K562 (cell line): ENCODE results near the gene EVC. TPM values are rescaled to one million over a fixed set of nuclear protein-coding genes. Genes with fewer than 3 reads are reported as not detected.

Source experiments
- ATAC-seq: fragments of 200-7000 bp; cut with Tn5 transposase; 3 replicates; pipeline ENCODE4 v1.9.1; 2020; ENCODE audit warnings: moderate library complexity
- BruUV-seq: library from RNA; stranded (reverse); fragments of 400-500 nt; replicated peaks from 2 replicates; lab custom pipeline; 2021; lab: Mats Ljungman, UMichigan
- CTCF ChIA-PET: fragments of 300-600 bp; formaldehyde crosslinking; extraction: SDS; loops from one replicate; lab custom pipeline; 2021; ENCODE audit warnings: low intra/inter-chr PET ratio; lab: Yijun Ruan, JAX
- POLR2A ChIA-PET: fragments of 300-600, 350-650 bp; sonication (Branson Sonifier 250); formaldehyde crosslinking; extraction: SDS; loops from one replicate; lab custom pipeline; 2021; ENCODE audit warnings: antibody characterized with exemption, inconsistent platforms; lab: Yijun Ruan, JAX
- DNase-seq, 4 experiments: peaks; one replicate each; pipeline versions ENCODE4 v3.0.0 to v3.0.0-alpha.2; 2011 to 2018; ENCODE audit warnings: low spot score in 3 of 4, mixed read lengths in 3 of 4; ENCODE audit errors: extremely low read depth in 1 of 4
- FAIRE-seq: peaks from 2 replicates; lab custom pipeline; 2011; peaks lifted over from hg19 to GRCh38; lab: Jason Lieb, UNC
- H2AFZ ChIP-seq: 2 replicates; pipeline ENCODE4 v1.6.0; 2011; ENCODE audit warnings: low read depth, low read length, control low read depth, inconsistent platforms
- H3K27ac ChIP-seq: fragments of 200-600 bp; 3 replicates; pipeline ENCODE4 v1.8.0; 2011; ENCODE audit warnings: low read depth, mild to moderate bottlenecking, control low read depth, inconsistent platforms, low read length, moderate library complexity, mixed read lengths; ENCODE audit errors: extremely low read depth
- H3K27me3 ChIP-seq, 2 experiments: fragments of 300-600 bp in 1 of 2; 2 replicates in 1 of 2; 3 replicates in 1 of 2; pipeline versions ENCODE4 v1.6.0 to v1.8.0; 2011; ENCODE audit warnings: inconsistent platforms in 2 of 2, low read length in 2 of 2, mild to moderate bottlenecking in 1 of 2, mixed read lengths in 1 of 2, moderate library complexity in 1 of 2; ENCODE audit not compliant: control insufficient read depth in 2 of 2, insufficient read depth in 2 of 2
- H3K36me3 ChIP-seq: fragments of 300-600 bp; 3 replicates; pipeline ENCODE4 v1.8.0; 2011; ENCODE audit warnings: mild to moderate bottlenecking, low read length, inconsistent platforms; ENCODE audit not compliant: control insufficient read depth, insufficient read depth
- H3K4me1 ChIP-seq, 2 experiments: fragments of 200-600 bp in 1 of 2; replicated peaks in 1 of 2; 2 replicates in 1 of 2; 3 replicates in 1 of 2; pipeline versions ENCODE4 v1.5.1 to v1.8.0; 2011; ENCODE audit warnings: inconsistent platforms in 2 of 2, low read length in 2 of 2, mild to moderate bottlenecking in 1 of 2, mixed read lengths in 1 of 2, moderate library complexity in 1 of 2; ENCODE audit not compliant: control insufficient read depth in 2 of 2, insufficient read depth in 2 of 2
- H3K4me2 ChIP-seq: 2 replicates; pipeline ENCODE4 v1.6.1; 2011; ENCODE audit warnings: low read length, control low read depth, inconsistent platforms, mixed read lengths; ENCODE audit not compliant: insufficient read depth
- H3K4me3 ChIP-seq: fragments of 200-600 bp; sonication (generic), shearing (Covaris generic); 2 replicates; pipeline ENCODE4 v1.5.1; 2016; ENCODE audit warnings: control low read depth, inconsistent platforms
- H3K79me2 ChIP-seq: fragments of 200-600 bp; 3 replicates; pipeline ENCODE4 v1.8.0; 2011; ENCODE audit warnings: low read length, inconsistent platforms; ENCODE audit not compliant: control insufficient read depth, insufficient read depth
- H3K9ac ChIP-seq, 2 experiments: 2 replicates each; pipeline versions ENCODE4 v1.6.0 to v1.6.1; 2011; ENCODE audit warnings: low read depth in 2 of 2, low read length in 2 of 2, control low read depth in 1 of 2, inconsistent platforms in 1 of 2, mild to moderate bottlenecking in 1 of 2, mixed read lengths in 1 of 2; ENCODE audit not compliant: insufficient read depth in 1 of 2
- H3K9me1 ChIP-seq: one replicate; pipeline ENCODE4 v1.6.0; 2011; ENCODE audit warnings: inconsistent platforms, mild to moderate bottlenecking, low read length, moderate library complexity; ENCODE audit not compliant: control insufficient read depth, insufficient read depth
- H3K9me3 ChIP-seq: replicated peaks from 2 replicates; pipeline ENCODE4 v1.5.1; 2011; ENCODE audit warnings: low read depth, low read length, inconsistent platforms; ENCODE audit not compliant: control insufficient read depth, insufficient read depth
- H4K20me1 ChIP-seq: replicated peaks from 2 replicates; pipeline ENCODE4 v1.6.1; 2011; ENCODE audit warnings: low read length, inconsistent platforms, mixed read lengths; ENCODE audit not compliant: control insufficient read depth, insufficient read depth
- CSDE1 ChIP-seq, 2 experiments: fragments of 450-650 bp; IDR thresholded peaks; 2 replicates each; pipeline ENCODE4 v1.6.1; 2016; ENCODE audit warnings: mild to moderate bottlenecking in 1 of 2
- NR2F6 ChIP-seq: fragments of 450-650 bp; formaldehyde crosslinking; IDR thresholded peaks from 2 replicates; pipeline ENCODE4 v1.4.0; 2020; ENCODE audit warnings: mild to moderate bottlenecking
- POLR2A ChIP-seq: fragments of 450-650 bp; conservative IDR thresholded peaks from 2 replicates; pipeline ENCODE4 v1.6.1; 2016
- SIRT6 ChIP-seq: IDR thresholded peaks from one replicate; pipeline ENCODE4 v1.6.1; 2012; ENCODE audit warnings: low read depth, mild to moderate bottlenecking, control low read depth, inconsistent platforms, low read length, moderate library complexity
- SPI1 ChIP-seq: IDR thresholded peaks from 2 replicates; pipeline ENCODE4 v1.6.1; 2011; ENCODE audit warnings: low read depth, low read length, control low read depth, borderline replicate concordance
- XRCC4 ChIP-seq: IDR thresholded peaks from one replicate; pipeline ENCODE4 v1.6.1; 2011; ENCODE audit not compliant: insufficient read depth, insufficient read length; ENCODE audit errors: extremely low read depth
- ZBTB17 ChIP-seq: fragments of 450-650 bp; formaldehyde crosslinking; IDR thresholded peaks from 2 replicates; pipeline ENCODE4 v1.4.0; 2020; ENCODE audit warnings: mild to moderate bottlenecking
- ZFP36 ChIP-seq: fragments of 150-350 bp; IDR thresholded peaks from 2 replicates; pipeline ENCODE4 v1.6.1; 2018; ENCODE audit warnings: low read length, low read depth; ENCODE audit not compliant: partially characterized antibody
- ZNF133 ChIP-seq: fragments of 250-450 bp; sonication (Bioruptor Pico); IDR thresholded peaks from 2 replicates; pipeline ENCODE4 v1.4.0; 2020; ENCODE audit warnings: mild to moderate bottlenecking
- ZNF174 ChIP-seq: fragments of 250-450 bp; sonication (Bioruptor Pico); IDR thresholded peaks from 2 replicates; pipeline ENCODE4 v1.4.0; 2020; ENCODE audit warnings: mild to moderate bottlenecking
- ZNF24 ChIP-seq: fragments of 450-650 bp; IDR thresholded peaks from 2 replicates; pipeline ENCODE4 v1.6.1; 2016
- ZNF699 ChIP-seq: fragments of 250-450 bp; sonication (Bioruptor Pico); IDR thresholded peaks from 2 replicates; pipeline ENCODE4 v1.8.0; 2021; ENCODE audit warnings: mild to moderate bottlenecking, moderate library complexity; ENCODE audit not compliant: insufficient replicate concordance
- WGBS: fragments of 100-300 bp; shearing (Covaris generic); methylation state at CpG from one replicate; pipeline ENCODE4 v1.1.6; 2016; ENCODE audit warnings: low coverage, mixed read lengths; ENCODE audit not compliant: insufficient coverage; ENCODE audit errors: missing lambda C conversion rate; 5-methylcytosine and 5-hydroxymethylcytosine counted together
- in situ Hi-C: fragments of 300-500 bp; cut with MboI; formaldehyde crosslinking; loops from 4 replicates; pipeline ENCODE4 v1.15.0; 2018; ENCODE audit warnings: inconsistent platforms, mixed read lengths
- intact Hi-C: fragments of 100-400 bp; cut with micrococcal nuclease; formaldehyde crosslinking; loops from 2 replicates; pipeline ENCODE4 v1.14.2; 2022
- polyA plus RNA-seq, 8 experiments: library from polyadenylated mRNA; depleted of rRNA in 4 of 8; stranded (reverse) in 5 of 8; unstranded in 3 of 8; fragments of >200 nt; fragmentation: Nextera tagmentation in 2 of 8; fragmentation: Illumina TruSeq in 1 of 8; extraction: Ambion mirVana in 2 of 8; extraction: Trizol in 1 of 8; gene quantifications; 2 replicates each; pipeline versions ENCODE4 v1.2.1 to v1.2.3, GENCODE V29; 2011 to 2014; ENCODE audit warnings: inconsistent platforms in 1 of 8, missing spikeins in 1 of 8
- total RNA-seq, 7 experiments: library from RNA; depleted of rRNA in 6 of 7; stranded (reverse); fragments of >200 nt in 6 of 7; fragmentation: Illumina TruSeq in 2 of 7; extraction: Trizol in 2 of 7; gene quantifications; 2 replicates each; pipeline versions ENCODE4 v1.2.1 to v1.2.3, GENCODE V29; 2011 to 2021; ENCODE audit warnings: low replicate concordance in 1 of 7
- TF ChIP-seq, protein P1 (sequence below): sonication (generic); formaldehyde crosslinking; IDR thresholded peaks from 2 replicates; pipeline ENCODE4 v1.8.1; 2022; ENCODE audit warnings: missing genetic modification reagents
- TF ChIP-seq, protein P2 (sequence below): sonication (generic); formaldehyde crosslinking; IDR thresholded peaks from 2 replicates; pipeline ENCODE4 v1.8.0; 2023; ENCODE audit warnings: mild to moderate bottlenecking, missing genetic modification reagents

The EVC gene
- total and polyA plus RNA-seq, 9 of the 15 experiments (the other 6 are each of a cell fraction or from before 2014, with no cell fraction given), result 0.03 to 3.2 (median 1.1) TPM

DNA sequence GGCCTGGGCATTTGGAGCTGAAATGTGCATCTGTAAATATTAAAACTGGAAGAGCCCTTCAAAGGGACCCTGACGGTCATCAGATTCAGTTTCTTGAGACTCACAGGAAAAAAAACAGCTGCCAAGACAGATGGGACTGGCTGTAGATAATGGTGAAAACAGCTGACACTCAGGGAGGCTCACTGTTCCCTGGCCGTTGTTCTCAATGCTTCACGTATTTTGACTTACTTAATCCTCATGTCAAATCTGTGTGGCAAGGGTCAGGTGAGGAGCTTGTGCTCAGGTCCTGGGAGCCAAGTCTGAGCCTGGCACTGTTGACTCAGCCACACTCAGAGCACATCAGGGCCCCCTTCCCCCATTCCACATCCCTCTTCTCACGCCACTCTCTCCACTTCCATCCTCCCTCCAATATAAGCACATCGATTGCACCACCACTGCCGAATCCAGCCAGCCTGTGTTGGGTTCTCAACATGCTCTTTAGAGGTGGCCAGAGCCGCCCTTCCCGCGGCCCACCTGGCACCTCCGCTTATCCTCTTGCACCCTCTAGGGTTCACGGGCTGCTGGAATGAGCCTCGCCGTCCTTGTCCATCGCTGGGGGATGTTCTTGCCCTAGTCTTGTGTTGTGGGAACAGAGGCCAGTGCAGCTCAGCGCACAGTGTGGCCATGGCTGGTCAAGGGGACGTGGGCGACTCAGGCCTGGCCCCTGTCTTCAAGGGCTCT is 40.1 kb downstream of the EVC start (continued):
- no peak for TF ChIP-seq ZNF133

DNA sequence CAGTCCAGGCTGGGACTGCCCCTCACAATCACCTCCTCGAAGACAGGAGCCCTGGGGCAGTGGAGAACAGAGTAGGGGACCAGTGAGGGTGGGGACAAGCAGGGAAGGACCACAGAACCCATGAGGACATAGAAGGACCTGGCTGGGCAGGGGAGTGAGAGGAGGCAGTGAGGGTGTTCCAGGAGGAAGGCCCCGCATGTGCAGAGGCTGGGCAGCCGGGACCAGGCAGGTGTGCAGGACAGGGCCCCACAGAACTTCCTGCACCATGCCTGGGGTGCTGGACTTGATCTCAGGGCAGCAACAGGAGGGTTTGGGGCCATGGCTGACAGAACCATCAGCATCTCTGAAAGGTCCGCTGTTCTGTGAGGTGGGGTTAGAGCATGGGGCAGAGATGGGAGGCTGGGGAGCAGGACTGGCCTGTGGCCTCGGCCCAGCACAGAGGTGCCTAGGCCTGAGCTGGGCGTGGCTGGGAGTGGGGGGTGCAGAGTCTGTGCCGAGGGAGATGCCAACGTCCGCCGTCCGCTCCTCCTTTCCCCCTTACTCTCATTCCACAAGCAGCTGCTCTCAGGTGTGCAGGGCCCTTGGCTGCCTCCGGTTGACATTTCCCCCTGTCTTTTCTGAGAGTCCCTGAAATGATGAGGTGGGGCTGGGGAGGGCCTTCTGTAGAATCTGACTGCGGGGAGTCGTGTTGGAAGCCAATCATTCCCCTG is 40.8 kb downstream of the EVC start:
- DNase-seq, result no peak
- no peaks in the 10 kb centered on the region for H3K79me2 ChIP-seq
- H3K27me3 ChIP-seq, result peaks cover 0 to 6% of the 10 kb centered on the region in 2 experiments; a peak in 1 of 5 replicates
- H2AFZ ChIP-seq, result no peak overlapping the region
- peaks cover 5 to 10% of the 10 kb centered on the region in 2 experiments; a peak in 3 of 5 replicates for H3K4me1 ChIP-seq
- BruUV-seq, result no TSS peak
- POLR2A ChIA-PET, result interaction anchor here (0.7 kb wide), 1 partner anchor 83 kb away, joined by 3 read pairs; no protein-coding TSS in a partner anchor
- no peak overlapping the region for H3K4me3 ChIP-seq
- no peaks in the 10 kb centered on the region for H3K9me3 ChIP-seq
- no peak for FAIRE-seq
- no peak for ATAC-seq
- H3K27ac ChIP-seq, result no peak overlapping the region
- no peak overlapping the region for H3K9ac ChIP-seq
- H3K36me3 ChIP-seq, result no peaks in the 10 kb centered on the region
- H4K20me1 ChIP-seq, result no peaks in the 10 kb centered on the region; the same call in 1 of the 2 replicates
- no peaks in the 10 kb centered on the region for H3K9me1 ChIP-seq
- intact Hi-C loops (no loop called here), in situ Hi-C loops (no loop called here)
- CTCF ChIA-PET, result no interaction called here
- no peak overlapping the region for H3K4me2 ChIP-seq
- WGBS, result 33% methylated on average over 13 of the region's 14 CpGs
- TF ChIP-seq ZBTB17 (CRISPR knock-in tag) (no peak), SPI1 (no peak), NR2F6 (CRISPR knock-in tag) (no peak), XRCC4 (no peak), ZNF24 (no peak), ZNF174 (CRISPR knock-in tag) (no peak), ZFP36 (no peak), SIRT6 (no peak), POLR2A (no peak), CSDE1 (IDR thresholded peaks at IDR 0.05) (no peak), ZNF699 (CRISPR knock-in tag) (no peak)
- TF ChIP-seq, protein P1, sequence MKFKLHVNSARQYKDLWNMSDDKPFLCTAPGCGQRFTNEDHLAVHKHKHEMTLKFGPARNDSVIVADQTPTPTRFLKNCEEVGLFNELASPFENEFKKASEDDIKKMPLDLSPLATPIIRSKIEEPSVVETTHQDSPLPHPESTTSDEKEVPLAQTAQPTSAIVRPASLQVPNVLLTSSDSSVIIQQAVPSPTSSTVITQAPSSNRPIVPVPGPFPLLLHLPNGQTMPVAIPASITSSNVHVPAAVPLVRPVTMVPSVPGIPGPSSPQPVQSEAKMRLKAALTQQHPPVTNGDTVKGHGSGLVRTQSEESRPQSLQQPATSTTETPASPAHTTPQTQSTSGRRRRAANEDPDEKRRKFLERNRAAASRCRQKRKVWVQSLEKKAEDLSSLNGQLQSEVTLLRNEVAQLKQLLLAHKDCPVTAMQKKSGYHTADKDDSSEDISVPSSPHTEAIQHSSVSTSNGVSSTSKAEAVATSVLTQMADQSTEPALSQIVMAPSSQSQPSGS (CRISPR knock-in tag), result no peak
- TF ChIP-seq, protein P2, sequence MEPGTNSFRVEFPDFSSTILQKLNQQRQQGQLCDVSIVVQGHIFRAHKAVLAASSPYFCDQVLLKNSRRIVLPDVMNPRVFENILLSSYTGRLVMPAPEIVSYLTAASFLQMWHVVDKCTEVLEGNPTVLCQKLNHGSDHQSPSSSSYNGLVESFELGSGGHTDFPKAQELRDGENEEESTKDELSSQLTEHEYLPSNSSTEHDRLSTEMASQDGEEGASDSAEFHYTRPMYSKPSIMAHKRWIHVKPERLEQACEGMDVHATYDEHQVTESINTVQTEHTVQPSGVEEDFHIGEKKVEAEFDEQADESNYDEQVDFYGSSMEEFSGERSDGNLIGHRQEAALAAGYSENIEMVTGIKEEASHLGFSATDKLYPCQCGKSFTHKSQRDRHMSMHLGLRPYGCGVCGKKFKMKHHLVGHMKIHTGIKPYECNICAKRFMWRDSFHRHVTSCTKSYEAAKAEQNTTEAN (CRISPR knock-in tag), result no peak
